ENCODE results near the gene CLPSL2.

CLPSL2 gene

DNA sequence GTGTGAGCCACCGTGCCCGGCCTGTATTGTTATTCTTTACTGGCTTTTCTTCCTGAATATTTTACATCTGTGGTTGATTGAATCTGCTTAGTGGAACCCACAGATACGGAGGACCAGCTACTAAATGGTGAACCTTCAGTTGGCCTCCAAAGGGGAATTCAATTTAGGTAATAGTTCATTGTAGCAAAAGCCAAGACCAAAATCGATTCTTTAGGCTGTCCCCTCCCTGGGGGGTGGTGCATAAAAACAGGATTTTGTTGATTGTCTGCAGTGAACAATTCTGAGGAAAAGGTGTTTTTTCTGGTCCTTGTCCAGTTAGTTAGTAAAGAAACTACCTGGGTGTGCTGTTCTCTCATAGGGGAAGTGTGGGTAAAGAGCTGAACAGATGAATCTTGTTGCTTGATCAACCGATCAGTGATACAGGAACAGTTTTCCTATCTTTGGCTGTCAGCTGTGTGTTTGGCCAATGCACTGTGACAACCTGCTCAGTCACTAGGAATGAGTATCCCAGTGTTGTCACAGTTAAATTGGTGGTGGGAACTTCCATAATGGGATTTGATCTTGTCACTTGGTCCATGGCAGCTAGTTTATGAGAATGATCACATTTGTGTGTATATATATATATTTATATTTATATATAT lies 48.3 kb downstream of the CLPSL2 start:
- in situ Hi-C loops (cut with HindIII; ENCODE audit: low sequenced_read_pairs) = no loop called here

All from DLD1 (cell line).